NCI-H510A (cell line): ENCODE measurements around the gene AFF1.

Experiments used
- DNase-seq: peaks from one replicate; lab custom pipeline; 2025; lab: John Stamatoyannopoulos, UW

AFF1 gene

DNA sequence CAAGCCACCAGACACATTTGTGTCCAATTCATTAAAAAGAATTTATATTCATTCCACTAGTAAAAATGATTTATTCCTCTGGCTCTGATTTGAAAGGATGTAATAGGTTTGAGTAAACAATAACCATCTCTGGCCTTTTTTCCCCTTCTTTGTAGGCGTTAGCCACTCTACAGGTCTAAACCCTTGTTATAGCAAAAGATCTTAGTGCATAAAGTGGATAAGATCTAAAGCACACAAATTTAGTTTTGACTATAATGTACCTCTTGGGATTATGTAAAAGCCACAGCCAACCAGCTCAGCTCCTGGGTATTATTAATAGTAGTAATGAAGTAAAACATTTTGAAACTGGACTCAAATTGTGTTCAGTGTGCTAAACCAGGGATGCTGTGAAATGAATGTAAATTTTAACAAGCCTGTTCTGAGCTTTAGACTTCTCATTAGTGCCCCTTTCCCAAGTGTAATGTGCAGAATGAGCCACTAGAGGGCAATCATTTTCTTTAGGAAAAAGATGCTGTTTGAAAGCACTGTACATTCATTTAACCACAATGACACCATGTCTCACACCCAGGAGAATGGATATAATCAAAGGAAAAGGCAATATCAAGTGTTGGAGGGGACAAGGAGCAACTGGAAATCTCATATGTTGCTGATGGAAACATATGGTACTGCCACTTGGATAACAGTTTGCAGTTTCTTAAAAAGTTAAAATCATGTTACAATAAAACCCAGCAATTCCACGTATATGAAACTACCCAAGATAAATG, 215.9 kb downstream of the AFF1 start:
- no peak for DNase-seq

DNA sequence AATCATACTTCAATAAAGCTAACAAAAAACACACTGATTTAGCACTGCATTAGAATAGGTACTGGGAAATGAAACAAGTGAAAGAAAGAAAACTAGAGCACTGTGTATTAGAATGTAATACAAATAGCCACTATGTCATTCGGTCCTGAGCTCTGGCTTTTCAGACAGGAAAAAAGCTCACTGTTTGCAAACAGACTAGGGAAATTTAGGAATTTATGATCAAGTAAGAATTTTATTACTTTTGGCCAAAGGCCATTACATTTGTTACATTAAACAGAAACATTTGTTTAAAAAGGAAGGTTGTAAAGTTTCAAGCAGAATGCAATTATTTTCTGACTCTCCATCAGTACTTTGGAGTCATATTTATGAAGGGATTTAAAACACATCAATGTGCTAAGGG, 216.9 kb downstream of the AFF1 start:
- no peak for DNase-seq

GRCh38 chr4:87152310-87153041, 217.7 kb downstream of the AFF1 start:
- DNase-seq: no peak

GRCh38 chr4:87153078-87153870, 218.5 kb downstream of the AFF1 start:
- DNase-seq: no peak

DNA sequence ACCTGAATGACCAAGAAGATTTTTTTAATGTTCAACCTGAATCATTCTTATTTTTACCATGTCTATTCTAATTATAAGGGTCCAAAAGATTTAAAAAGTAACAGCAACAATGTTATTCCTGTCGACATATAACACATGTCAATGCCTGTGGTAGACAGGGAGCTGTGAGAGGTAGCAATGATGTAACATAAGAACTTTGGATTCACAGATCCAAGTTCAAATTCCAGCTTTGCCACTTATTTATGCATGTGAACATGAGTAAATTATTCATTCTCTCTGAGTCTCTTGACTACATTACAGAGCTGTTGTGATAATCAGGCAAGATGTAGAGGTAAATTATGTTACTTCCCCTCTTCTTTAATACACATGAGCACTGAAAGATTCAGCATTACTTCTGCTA, 231.1 kb downstream of the AFF1 start:
- no peak for DNase-seq

- DNase-seq: no peak
Measured at GRCh38 chr4:87166296-87166854, 231.6 kb downstream of the AFF1 start.

DNA sequence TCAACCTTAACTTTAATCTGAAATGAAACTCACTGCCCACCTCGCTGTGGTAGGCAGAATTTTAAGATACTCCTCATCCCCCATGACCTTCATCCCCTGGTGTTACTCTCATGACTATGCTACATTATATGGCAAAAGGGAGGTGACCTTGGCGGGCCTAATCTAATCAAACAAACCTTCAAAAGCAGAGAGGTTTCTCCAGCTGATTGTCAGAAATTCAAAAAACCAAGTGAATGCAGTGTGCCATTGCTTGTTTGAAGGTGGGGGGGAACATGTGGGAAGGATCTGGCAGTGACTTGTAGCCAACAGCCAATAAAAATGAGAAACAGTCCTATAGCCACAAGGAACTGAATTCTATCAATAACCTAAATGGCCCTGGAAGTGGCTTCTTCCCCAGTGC, 237.1 kb downstream of the AFF1 start:
- DNase-seq: no peak

GRCh38 chr4:87174672-87175071, 239.9 kb downstream of the AFF1 start:
- no peak for DNase-seq

- no peak for DNase-seq
Measured at GRCh38 chr4:87179751-87180150, 244.9 kb downstream of the AFF1 start.

DNA sequence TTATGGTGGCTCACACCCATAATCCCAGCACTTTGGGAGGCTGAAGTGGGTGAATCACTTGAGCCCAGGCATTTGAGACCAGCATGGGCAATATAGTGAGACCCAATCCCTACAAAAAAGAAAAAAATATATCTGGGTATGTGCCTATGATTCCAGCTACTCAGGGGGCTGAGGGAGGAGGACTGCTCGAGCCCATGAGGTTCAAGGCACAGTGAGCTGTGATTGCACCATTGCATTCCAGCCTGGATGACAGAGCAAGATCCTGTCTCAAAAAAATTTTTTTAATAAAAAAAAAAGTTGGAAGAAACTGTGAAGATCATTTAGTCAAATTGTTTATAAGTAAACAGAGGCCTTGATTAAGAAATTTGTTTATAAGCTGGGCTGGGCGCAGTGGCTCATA, 246.0 kb downstream of the AFF1 start:
- DNase-seq: no peak

- DNase-seq: no peak
Measured at GRCh38 chr4:87185146-87185870, 250.5 kb downstream of the AFF1 start.

GRCh38 chr4:87188048-87188447, 253.2 kb downstream of the AFF1 start:
- no peak for DNase-seq

DNA sequence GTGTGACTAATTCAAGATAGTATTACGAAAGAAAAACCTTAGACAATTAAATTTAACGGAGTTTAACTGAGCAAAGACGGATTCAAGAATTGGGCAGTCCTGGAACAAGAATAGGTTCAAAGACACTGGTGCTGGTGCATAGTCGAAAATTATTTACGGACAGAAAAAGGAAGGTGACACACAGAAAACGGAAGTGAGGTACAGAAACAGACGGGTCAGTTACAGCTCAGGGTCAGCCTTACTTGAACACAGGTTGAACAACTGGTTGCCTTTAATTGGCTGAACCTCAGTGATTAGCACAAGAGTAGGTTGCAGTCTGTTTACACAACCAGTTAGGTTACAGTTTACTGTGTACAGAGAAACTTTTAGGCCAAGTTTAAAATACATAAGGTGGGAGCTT, 254.1 kb downstream of the AFF1 start:
- no peak for DNase-seq
